Measurements from ENCODE around the gene PDE4D. TPM values are rescaled to one million over a fixed set of nuclear protein-coding genes. Genes with fewer than 3 reads are reported as not detected.

Gene PDE4D
- polyA plus RNA-seq, 4 donors, result 19.4 to 35.9 (median 23.1) TPM

GRCh38 chr5:59354274-59354673 is 539.3 kb downstream of the PDE4D start:
- no peak for DNase-seq (ENCODE audit: low read depth in 4 of 4, low spot score in 2 of 4)

GRCh38 chr5:59351076-59351794 is 542.3 kb downstream of the PDE4D start:
- no peak for DNase-seq (ENCODE audit: low read depth in 4 of 4, low spot score in 2 of 4)

- no peak for DNase-seq (ENCODE audit: low read depth in 4 of 4, low spot score in 2 of 4)
These were observed 545.3 kb downstream of the PDE4D start for GRCh38 chr5:59348189-59348588.

GRCh38 chr5:59346982-59347381 is 546.5 kb downstream of the PDE4D start:
- DNase-seq (ENCODE audit: low read depth in 4 of 4, low spot score in 2 of 4), result no peak

- DNase-seq (ENCODE audit: low read depth in 4 of 4, low spot score in 2 of 4), result no peak
These were observed 547.0 kb downstream of the PDE4D start for GRCh38 chr5:59346514-59346913.

- DNase-seq (ENCODE audit: low read depth in 4 of 4, low spot score in 2 of 4), result no peak
These were observed 551.3 kb downstream of the PDE4D start for GRCh38 chr5:59342181-59342580.

- no peak for DNase-seq (ENCODE audit: low read depth in 4 of 4, low spot score in 2 of 4)
These were observed 551.8 kb downstream of the PDE4D start for GRCh38 chr5:59341760-59342159.

GRCh38 chr5:59341155-59341554 is 552.4 kb downstream of the PDE4D start:
- DNase-seq (ENCODE audit: low read depth in 4 of 4, low spot score in 2 of 4), result no peak

- DNase-seq (ENCODE audit: low read depth in 4 of 4, low spot score in 2 of 4), result no peak
These were observed 552.9 kb downstream of the PDE4D start for GRCh38 chr5:59340637-59341036.

GRCh38 chr5:59337240-59337639 is 556.3 kb downstream of the PDE4D start:
- no peak for DNase-seq (ENCODE audit: low read depth in 4 of 4, low spot score in 2 of 4)

- no peak for DNase-seq (ENCODE audit: low read depth in 4 of 4, low spot score in 2 of 4)
These were observed 558.0 kb downstream of the PDE4D start for GRCh38 chr5:59335544-59335943.

GRCh38 chr5:59333416-59333815 is 560.1 kb downstream of the PDE4D start:
- no peak for DNase-seq (ENCODE audit: low read depth in 4 of 4, low spot score in 2 of 4)

- DNase-seq (ENCODE audit: low read depth in 4 of 4, low spot score in 2 of 4), result no peak
These were observed 561.1 kb downstream of the PDE4D start for GRCh38 chr5:59332236-59332973.

- DNase-seq (ENCODE audit: low read depth in 4 of 4, low spot score in 2 of 4), result no peak
These were observed 562.8 kb downstream of the PDE4D start for GRCh38 chr5:59330680-59331079.

- no peak for DNase-seq (ENCODE audit: low read depth in 4 of 4, low spot score in 2 of 4)
These were observed 564.7 kb downstream of the PDE4D start for GRCh38 chr5:59328709-59329296.

- DNase-seq (ENCODE audit: low read depth in 4 of 4, low spot score in 2 of 4), result no peak
These were observed 566.1 kb downstream of the PDE4D start for GRCh38 chr5:59327191-59327980.

GRCh38 chr5:59326596-59326995 is 566.9 kb downstream of the PDE4D start:
- DNase-seq (ENCODE audit: low read depth in 4 of 4, low spot score in 2 of 4), result no peak

- DNase-seq (ENCODE audit: low read depth in 4 of 4, low spot score in 2 of 4), result no peak
These were observed 568.5 kb downstream of the PDE4D start for GRCh38 chr5:59325070-59325469.

- DNase-seq (ENCODE audit: low read depth in 4 of 4, low spot score in 2 of 4), result no peak
These were observed 570.6 kb downstream of the PDE4D start for GRCh38 chr5:59322894-59323293.

- no peak for DNase-seq (ENCODE audit: low read depth in 4 of 4, low spot score in 2 of 4)
These were observed 571.5 kb downstream of the PDE4D start for GRCh38 chr5:59322058-59322457.

- DNase-seq (ENCODE audit: low read depth in 4 of 4, low spot score in 2 of 4), result no peak
These were observed 571.9 kb downstream of the PDE4D start for GRCh38 chr5:59321642-59322041.

Measured in left renal cortex interstitium (tissue), 4 donors.